ENCODE measurements around the gene N4BP3.

The N4BP3 gene

DNA sequence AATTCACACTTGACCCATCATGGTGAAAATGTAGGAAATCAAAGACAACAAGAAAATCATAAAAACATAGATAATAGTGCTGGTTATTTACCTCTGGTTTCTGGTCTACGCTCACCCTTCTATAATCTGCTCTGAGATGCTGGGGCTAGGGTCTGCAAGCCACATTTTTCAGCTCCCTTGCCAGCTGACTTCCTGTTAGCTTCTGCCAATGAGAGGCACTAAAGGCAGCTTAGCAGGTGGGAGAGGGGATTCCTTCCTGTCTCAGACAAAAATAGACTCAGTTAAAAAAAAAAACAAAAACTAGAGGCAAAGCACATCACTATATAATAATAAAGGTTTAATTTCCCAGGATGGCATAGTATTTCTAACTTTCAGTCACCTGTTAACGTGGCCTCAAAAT is 20.2 kb upstream of the N4BP3 start:
- TF ChIP-seq EZH2 (IDR thresholded peaks at IDR 0.05; ENCODE audit: borderline replicate concordance, low read depth, low read length, severe bottlenecking): no peak
- no peak for TF ChIP-seq CTCF (IDR thresholded peaks at IDR 0.05; ENCODE audit: borderline replicate concordance, extremely low read depth, low read length, poor library complexity, severe bottlenecking)
- Histone ChIP-seq H3K4me2 (ENCODE audit: insufficient read depth, low read length) (no peak overlapping the region), H3K79me2 (ENCODE audit: insufficient read depth, low read length) (no peaks in the 10 kb centered on the region), H3K9me3 (ENCODE audit: insufficient read depth, low read length, severe bottlenecking) (no peaks in the 10 kb centered on the region), H3K9ac (ENCODE audit: low read depth, low read length) (no peak overlapping the region), H3K4me3 (ENCODE audit: low read depth in 1 of 2, low read length in 2 of 2) (no peak overlapping the region), H3K4me1 (ENCODE audit: insufficient read depth, low read length) (0 out of 2 replicates have a peak, but pooled peaks cover 2% of the 10 kb centered on the region), H3K27ac (ENCODE audit: low read length) (no peak overlapping the region), H3K36me3 (ENCODE audit: insufficient read depth, low read length) (no peaks in the 10 kb centered on the region), H3K27me3 (ENCODE audit: insufficient read depth, low read length, poor library complexity) (no peaks in the 10 kb centered on the region), H2AFZ (ENCODE audit: low read depth, low read length) (no peak overlapping the region), H4K20me1 (ENCODE audit: insufficient read depth, low read length) (no peaks in the 10 kb centered on the region)
- peak; percentile 62; the same call in 1 of the 3 replicates for ATAC-seq (ENCODE audit: insufficient read depth, low read depth)
- DNase-seq: peak; percentile 26

DNA sequence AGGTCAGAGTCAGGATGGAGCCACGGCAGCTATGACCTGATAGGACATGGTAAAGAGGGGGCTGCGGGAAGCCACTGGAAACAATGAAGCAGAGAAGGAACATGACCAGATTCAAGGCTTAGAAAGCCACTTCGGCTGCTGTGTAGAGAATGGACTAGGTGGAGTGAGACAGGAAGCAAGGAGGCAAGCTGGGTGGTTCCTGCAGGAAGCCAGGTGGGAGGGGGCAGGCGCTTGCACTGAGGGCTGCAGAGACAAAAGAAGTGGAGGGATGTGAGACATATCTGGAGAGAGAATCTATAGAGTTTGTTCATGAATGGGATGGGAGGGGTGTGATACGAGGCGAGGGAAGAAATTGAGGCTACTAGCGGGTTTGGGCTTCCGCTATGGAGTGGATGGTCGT is 19.0 kb upstream of the N4BP3 start:
- Histone ChIP-seq H3K79me2 (ENCODE audit: insufficient read depth, low read length) (no peaks in the 10 kb centered on the region), H3K36me3 (ENCODE audit: insufficient read depth, low read length) (no peaks in the 10 kb centered on the region), H3K27me3 (ENCODE audit: insufficient read depth, low read length, poor library complexity) (no peaks in the 10 kb centered on the region), H3K4me3 (ENCODE audit: low read depth in 1 of 2, low read length in 2 of 2) (no peak overlapping the region), H3K4me2 (ENCODE audit: insufficient read depth, low read length) (no peak overlapping the region), H3K9me3 (ENCODE audit: insufficient read depth, low read length, severe bottlenecking) (no peaks in the 10 kb centered on the region), H3K27ac (ENCODE audit: low read length) (no peak overlapping the region), H2AFZ (ENCODE audit: low read depth, low read length) (no peak overlapping the region), H3K9ac (ENCODE audit: low read depth, low read length) (no peak overlapping the region), H4K20me1 (ENCODE audit: insufficient read depth, low read length) (no peaks in the 10 kb centered on the region), H3K4me1 (ENCODE audit: insufficient read depth, low read length) (0 out of 2 replicates have a peak, but pooled peaks cover 2% of the 10 kb centered on the region)
- TF ChIP-seq CTCF (IDR thresholded peaks at IDR 0.05; ENCODE audit: borderline replicate concordance, extremely low read depth, low read length, poor library complexity, severe bottlenecking): no peak
- no peak for ATAC-seq (ENCODE audit: insufficient read depth, low read depth)
- DNase-seq: no peak

- H3K36me3 ChIP-seq (ENCODE audit: insufficient read depth, low read length): no peaks in the 10 kb centered on the region
- no peak for DNase-seq
- no peak overlapping the region for H3K4me2 ChIP-seq (ENCODE audit: insufficient read depth, low read length)
- no peaks in the 10 kb centered on the region for H3K27me3 ChIP-seq (ENCODE audit: insufficient read depth, low read length, poor library complexity)
- H3K27ac ChIP-seq (ENCODE audit: low read length): no peak overlapping the region
- no peak overlapping the region for H2AFZ ChIP-seq (ENCODE audit: low read depth, low read length)
- no peak overlapping the region for H3K9ac ChIP-seq (ENCODE audit: low read depth, low read length)
- H4K20me1 ChIP-seq (ENCODE audit: insufficient read depth, low read length): no peaks in the 10 kb centered on the region
- no peaks in the 10 kb centered on the region for H3K4me1 ChIP-seq (ENCODE audit: insufficient read depth, low read length)
- ATAC-seq (ENCODE audit: insufficient read depth, low read depth): no peak
- no peak for TF ChIP-seq EZH2 (IDR thresholded peaks at IDR 0.05; ENCODE audit: borderline replicate concordance, low read depth, low read length, severe bottlenecking)
- TF ChIP-seq CTCF (IDR thresholded peaks at IDR 0.05; ENCODE audit: borderline replicate concordance, extremely low read depth, low read length, poor library complexity, severe bottlenecking): no peak
- H3K4me3 ChIP-seq (ENCODE audit: low read depth in 1 of 2, low read length in 2 of 2): no peak overlapping the region
- no peaks in the 10 kb centered on the region for H3K79me2 ChIP-seq (ENCODE audit: insufficient read depth, low read length)
- H3K9me3 ChIP-seq (ENCODE audit: insufficient read depth, low read length, severe bottlenecking): no peaks in the 10 kb centered on the region
Observed at GRCh38 chr5:178098685-178099084, 14.6 kb upstream of the N4BP3 start.

DNA sequence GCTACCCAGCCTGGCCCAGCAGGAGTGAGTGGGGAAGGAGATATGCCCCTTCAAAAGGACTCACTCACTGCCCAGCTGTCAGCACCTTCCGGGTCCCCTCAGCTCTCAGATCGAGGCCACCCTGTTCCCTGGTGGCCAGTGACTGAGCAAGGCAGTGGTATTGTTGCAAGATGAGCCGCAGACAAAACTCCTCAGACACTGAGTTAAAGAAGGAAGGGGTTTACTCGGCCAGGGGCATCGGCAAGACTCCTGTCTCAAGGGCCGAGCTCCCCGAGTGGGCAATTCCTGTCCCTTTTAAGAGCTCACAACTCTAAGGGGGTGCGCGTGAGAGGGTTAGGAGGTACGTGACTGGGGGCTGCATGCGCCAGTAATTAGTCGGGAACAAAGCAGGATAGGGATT is 9.7 kb upstream of the N4BP3 start:
- Histone ChIP-seq H3K9ac (ENCODE audit: low read depth, low read length) (no peak overlapping the region), H3K36me3 (ENCODE audit: insufficient read depth, low read length) (no peaks in the 10 kb centered on the region), H3K4me3 (ENCODE audit: low read depth in 1 of 2, low read length in 2 of 2) (no peak overlapping the region), H3K27ac (ENCODE audit: low read length) (no peak overlapping the region), H2AFZ (ENCODE audit: low read depth, low read length) (no peak overlapping the region), H3K27me3 (ENCODE audit: insufficient read depth, low read length, poor library complexity) (no peaks in the 10 kb centered on the region), H3K79me2 (ENCODE audit: insufficient read depth, low read length) (no peaks in the 10 kb centered on the region), H3K9me3 (ENCODE audit: insufficient read depth, low read length, severe bottlenecking) (no peaks in the 10 kb centered on the region), H4K20me1 (ENCODE audit: insufficient read depth, low read length) (no peaks in the 10 kb centered on the region), H3K4me2 (ENCODE audit: insufficient read depth, low read length) (no peak overlapping the region), H3K4me1 (ENCODE audit: insufficient read depth, low read length) (no peaks in the 10 kb centered on the region)
- ATAC-seq (ENCODE audit: insufficient read depth, low read depth) (no peak), DNase-seq (no peak)
- TF ChIP-seq CTCF (IDR thresholded peaks at IDR 0.05; ENCODE audit: borderline replicate concordance, extremely low read depth, low read length, poor library complexity, severe bottlenecking): no peak
- no peak for TF ChIP-seq EZH2 (IDR thresholded peaks at IDR 0.05; ENCODE audit: borderline replicate concordance, low read depth, low read length, severe bottlenecking)

Measured in DND-41 (cell line).